ENCODE data around the gene NTM. TPM values are rescaled to one million over a fixed set of nuclear protein-coding genes. Genes with fewer than 3 reads are reported as not detected.

Gene NTM
- total and polyA plus RNA-seq, 2 experiments from 2014 or later, result 1.1 to 1.7 TPM

DNA sequence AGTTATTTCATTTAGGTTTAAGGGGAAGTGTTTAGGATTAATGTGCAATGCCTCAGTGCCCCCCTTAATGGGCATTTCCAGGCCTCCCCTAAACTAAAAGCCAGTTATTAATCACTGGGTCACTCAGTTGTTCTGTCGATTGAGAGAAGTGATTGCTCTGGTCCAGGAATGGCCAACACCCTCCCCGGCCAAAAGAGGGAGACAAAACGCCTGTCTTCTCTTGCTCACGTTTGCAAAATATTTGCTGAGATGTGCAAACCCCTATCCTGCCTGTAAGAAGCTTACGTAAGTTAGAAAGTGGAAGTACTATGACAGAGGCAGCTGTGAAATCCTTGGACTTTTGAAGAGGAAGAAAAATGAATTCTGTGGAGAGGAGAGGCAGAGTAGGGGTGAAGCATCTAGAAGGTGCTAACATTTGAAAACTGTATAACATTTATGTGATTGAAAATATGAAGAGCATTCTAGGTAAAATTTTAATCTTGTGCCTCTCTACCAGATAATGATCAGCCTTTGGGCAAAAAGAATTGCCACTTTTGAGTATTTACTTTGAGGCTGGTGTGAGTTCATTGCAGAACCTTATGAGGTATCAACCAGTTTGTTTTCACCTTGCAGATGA lies 37.7 kb downstream of the NTM start:
- H3K27me3 ChIP-seq, result no peaks in the 10 kb centered on the region
- no peak overlapping the region for H3K4me3 ChIP-seq
- TF ChIP-seq, protein P1, sequence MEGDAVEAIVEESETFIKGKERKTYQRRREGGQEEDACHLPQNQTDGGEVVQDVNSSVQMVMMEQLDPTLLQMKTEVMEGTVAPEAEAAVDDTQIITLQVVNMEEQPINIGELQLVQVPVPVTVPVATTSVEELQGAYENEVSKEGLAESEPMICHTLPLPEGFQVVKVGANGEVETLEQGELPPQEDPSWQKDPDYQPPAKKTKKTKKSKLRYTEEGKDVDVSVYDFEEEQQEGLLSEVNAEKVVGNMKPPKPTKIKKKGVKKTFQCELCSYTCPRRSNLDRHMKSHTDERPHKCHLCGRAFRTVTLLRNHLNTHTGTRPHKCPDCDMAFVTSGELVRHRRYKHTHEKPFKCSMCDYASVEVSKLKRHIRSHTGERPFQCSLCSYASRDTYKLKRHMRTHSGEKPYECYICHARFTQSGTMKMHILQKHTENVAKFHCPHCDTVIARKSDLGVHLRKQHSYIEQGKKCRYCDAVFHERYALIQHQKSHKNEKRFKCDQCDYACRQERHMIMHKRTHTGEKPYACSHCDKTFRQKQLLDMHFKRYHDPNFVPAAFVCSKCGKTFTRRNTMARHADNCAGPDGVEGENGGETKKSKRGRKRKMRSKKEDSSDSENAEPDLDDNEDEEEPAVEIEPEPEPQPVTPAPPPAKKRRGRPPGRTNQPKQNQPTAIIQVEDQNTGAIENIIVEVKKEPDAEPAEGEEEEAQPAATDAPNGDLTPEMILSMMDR (IDR thresholded peaks at IDR 0.05; ENCODE audit: low read depth, low read length), result peak; percentile 57
- peak; percentile 27 to 60 for DNase-seq (ENCODE audit: low read depth in 1 of 2, low spot score in 1 of 2)
- no peaks in the 10 kb centered on the region for H3K36me3 ChIP-seq
- H3K4me1 ChIP-seq (ENCODE audit: low read depth), result peaks cover 5% of the 10 kb centered on the region
- no peaks in the 10 kb centered on the region for H3K9me3 ChIP-seq (ENCODE audit: low read depth)
- no peak overlapping the region for H3K27ac ChIP-seq

DNA sequence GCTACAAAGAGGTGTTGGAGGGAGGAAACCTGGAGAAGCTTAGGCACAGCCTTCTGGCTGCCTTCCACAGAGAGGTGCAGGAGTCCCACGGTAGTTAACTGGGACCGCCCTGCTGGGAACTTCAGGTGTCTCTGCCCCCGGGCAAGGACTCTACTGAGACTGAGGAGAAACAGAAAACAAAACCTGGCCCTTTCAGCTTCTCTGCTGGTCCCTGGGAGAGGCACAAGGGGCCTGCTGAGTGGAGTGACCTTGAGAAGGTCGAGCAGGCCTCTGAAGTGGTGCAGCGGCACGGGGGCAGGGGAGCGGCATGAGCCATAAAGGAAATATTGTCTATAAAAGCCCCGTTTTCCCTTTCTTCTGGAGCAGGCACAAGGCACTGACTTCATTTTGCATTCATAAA lies 38.9 kb downstream of the NTM start:
- DNase-seq (ENCODE audit: low read depth in 1 of 2, low spot score in 1 of 2), result peak in 1 of 2 donors; percentile 23
- Histone ChIP-seq H3K4me1 (ENCODE audit: low read depth) (peaks cover 5% of the 10 kb centered on the region), H3K4me3 (no peak overlapping the region), H3K36me3 (no peaks in the 10 kb centered on the region), H3K9me3 (ENCODE audit: low read depth) (no peaks in the 10 kb centered on the region), H3K27me3 (no peaks in the 10 kb centered on the region), H3K27ac (no peak overlapping the region)
- TF ChIP-seq, protein P1 (IDR thresholded peaks at IDR 0.05; ENCODE audit: low read depth, low read length), result no peak

- Histone ChIP-seq H3K36me3 (no peaks in the 10 kb centered on the region), H3K4me1 (ENCODE audit: low read depth) (peaks cover 5% of the 10 kb centered on the region), H3K4me3 (no peak overlapping the region), H3K9me3 (ENCODE audit: low read depth) (no peaks in the 10 kb centered on the region), H3K27ac (no peak overlapping the region), H3K27me3 (no peaks in the 10 kb centered on the region)
- TF ChIP-seq, protein P1 (IDR thresholded peaks at IDR 0.05; ENCODE audit: low read depth, low read length), result no peak
- DNase-seq (ENCODE audit: low read depth in 1 of 2, low spot score in 1 of 2), result no peak
Measured at GRCh38 chr11:131411636-131412035, 41.2 kb downstream of the NTM start.

DNA sequence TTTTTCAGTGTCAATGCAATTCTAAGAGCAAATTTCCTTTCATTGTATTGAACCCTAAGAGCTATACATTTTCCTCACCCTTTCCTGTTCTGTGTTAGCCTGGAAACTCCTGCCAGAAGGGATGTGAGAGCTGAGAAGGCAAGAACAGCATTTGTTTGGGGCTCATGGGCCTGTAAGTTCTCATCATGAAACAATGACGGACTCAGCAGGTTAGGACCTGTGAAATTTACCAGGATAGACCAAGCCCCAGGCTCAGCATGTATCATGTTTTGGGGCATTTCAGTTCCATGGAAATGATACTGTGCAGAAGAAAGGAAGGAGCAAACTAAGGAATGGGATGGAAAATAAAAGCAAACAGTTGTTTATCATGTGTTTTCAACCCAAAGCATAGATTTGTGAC lies 41.6 kb downstream of the NTM start:
- Histone ChIP-seq H3K27ac (no peak overlapping the region), H3K27me3 (no peaks in the 10 kb centered on the region), H3K36me3 (no peaks in the 10 kb centered on the region), H3K4me1 (ENCODE audit: low read depth) (peaks cover 5% of the 10 kb centered on the region), H3K4me3 (no peak overlapping the region), H3K9me3 (ENCODE audit: low read depth) (no peaks in the 10 kb centered on the region)
- DNase-seq (ENCODE audit: low read depth in 1 of 2, low spot score in 1 of 2), result no peak
- TF ChIP-seq, protein P1 (IDR thresholded peaks at IDR 0.05; ENCODE audit: low read depth, low read length), result no peak

DNA sequence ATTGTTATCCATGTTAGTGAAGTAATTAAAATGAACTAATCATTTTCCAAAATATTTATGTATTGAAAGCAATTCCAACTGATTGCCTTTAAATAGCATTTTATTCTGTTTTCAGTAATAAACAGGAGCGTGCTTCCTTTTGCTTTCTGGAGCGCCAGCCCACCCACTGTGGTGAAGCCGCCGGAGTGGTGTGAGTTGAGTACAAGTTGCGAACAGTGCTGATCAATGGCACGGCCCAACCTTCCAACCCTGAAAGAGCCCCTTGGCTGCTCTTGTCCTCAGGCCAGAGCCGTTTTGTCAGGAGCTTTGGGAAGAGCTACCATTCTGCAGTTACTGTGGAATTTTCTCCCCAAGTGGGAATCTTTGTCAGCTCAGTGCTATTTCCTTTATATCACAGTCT lies 42.8 kb downstream of the NTM start:
- Histone ChIP-seq H3K27me3 (no peaks in the 10 kb centered on the region), H3K4me1 (ENCODE audit: low read depth) (peaks cover 5% of the 10 kb centered on the region), H3K36me3 (no peaks in the 10 kb centered on the region), H3K9me3 (ENCODE audit: low read depth) (no peaks in the 10 kb centered on the region), H3K27ac (no peak overlapping the region), H3K4me3 (no peak overlapping the region)
- no peak for DNase-seq (ENCODE audit: low read depth in 1 of 2, low spot score in 1 of 2)
- TF ChIP-seq, protein P1 (IDR thresholded peaks at IDR 0.05; ENCODE audit: low read depth, low read length), result no peak
